Hematopoietic multipotent progenitor cell treated with erythropoietin and hydrocortisone succinate and interleukin-3 and kit ligand, for 15 days (in vitro differentiated cells): ENCODE measurements around the gene PDE3A.

Experiments used
- DNase-seq: peaks from one replicate; pipeline ENCODE4 v3.0.0-alpha.2; 2015; ENCODE audit warnings: low spot score

PDE3A gene

DNA sequence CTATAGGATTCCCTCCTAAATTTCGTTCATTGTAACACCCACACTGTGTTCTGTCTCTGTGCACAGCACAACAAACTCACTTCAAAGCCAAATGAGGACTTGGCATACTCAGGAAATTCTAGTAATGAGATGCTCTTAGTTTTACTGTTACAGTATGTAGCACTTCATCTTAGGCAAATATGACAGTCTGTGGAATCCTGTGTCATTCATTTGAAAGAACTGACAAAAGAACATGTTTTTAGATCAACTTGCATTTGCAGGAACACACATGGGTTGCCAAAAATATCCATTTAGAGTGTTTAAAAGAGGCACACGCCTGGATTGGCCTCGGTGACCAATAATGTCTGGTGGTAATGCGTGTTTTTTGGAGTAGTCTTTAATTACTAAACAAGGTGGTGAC, 56.5 kb downstream of the PDE3A start:
- DNase-seq, result no peak

- no peak for DNase-seq
These were observed 57.9 kb downstream of the PDE3A start for GRCh38 chr12:20426191-20426590.

- no peak for DNase-seq
These were observed 58.6 kb downstream of the PDE3A start for GRCh38 chr12:20426957-20427356.

DNA sequence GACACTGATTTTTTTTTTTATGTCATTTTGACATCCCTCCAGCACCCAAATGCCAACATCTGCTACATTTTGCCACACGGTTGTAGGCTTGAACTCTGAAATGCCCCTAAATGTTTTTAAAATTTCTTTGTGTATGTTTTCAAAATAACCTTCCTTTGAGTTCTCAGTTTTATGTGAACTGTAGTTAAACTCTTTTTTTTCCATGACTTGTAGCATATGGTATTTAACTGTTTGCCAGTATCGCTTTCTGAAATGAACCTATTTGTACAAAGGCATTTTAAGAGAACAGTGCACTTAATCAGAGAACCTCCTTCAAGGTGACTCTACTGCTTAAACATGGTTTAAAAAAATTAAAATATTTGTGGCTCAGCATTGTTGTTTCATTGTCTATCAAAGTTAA, 61.5 kb downstream of the PDE3A start:
- no peak for DNase-seq

GRCh38 chr12:20432290-20432689, 64.0 kb downstream of the PDE3A start:
- no peak for DNase-seq

DNA sequence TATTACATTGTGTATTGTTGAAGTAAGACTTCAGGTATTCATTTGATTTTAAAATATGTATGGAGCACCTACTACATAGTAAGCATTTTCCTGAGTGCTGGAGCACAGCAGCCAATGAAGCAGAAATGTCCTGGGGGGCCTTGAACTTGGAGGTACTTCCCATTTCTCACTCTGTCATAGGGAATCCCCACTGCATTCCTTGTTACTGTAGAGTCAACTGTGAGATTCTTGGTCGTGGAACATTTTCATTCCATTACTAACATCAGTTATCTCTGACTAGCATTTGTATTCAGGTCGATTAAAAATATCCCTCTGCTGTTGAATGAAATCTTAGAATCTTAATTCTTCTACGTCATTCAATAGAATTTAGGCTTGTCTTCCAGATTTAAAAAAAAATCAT, 66.7 kb downstream of the PDE3A start:
- DNase-seq, result no peak

DNA sequence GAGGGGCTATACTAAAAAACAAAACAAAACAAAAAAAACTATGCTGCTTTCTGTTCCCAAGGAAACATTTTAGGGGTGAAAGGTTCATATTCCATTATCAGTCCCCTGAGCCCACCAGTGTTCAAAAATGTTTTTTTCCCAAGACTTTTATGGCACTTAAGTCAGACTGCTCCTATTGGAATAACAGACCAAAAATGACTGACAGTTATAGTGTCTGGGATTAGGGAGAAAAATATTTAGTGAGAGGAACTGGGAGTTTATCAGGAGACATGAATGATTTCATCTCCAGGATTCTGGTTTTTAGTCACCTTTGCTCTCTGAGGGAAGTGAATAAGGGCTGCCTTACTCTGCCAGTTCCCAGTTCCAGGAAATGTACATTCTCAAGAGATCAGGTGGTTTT, 68.0 kb downstream of the PDE3A start:
- no peak for DNase-seq

GRCh38 chr12:20438299-20438779, 70.0 kb downstream of the PDE3A start:
- DNase-seq, result no peak

DNA sequence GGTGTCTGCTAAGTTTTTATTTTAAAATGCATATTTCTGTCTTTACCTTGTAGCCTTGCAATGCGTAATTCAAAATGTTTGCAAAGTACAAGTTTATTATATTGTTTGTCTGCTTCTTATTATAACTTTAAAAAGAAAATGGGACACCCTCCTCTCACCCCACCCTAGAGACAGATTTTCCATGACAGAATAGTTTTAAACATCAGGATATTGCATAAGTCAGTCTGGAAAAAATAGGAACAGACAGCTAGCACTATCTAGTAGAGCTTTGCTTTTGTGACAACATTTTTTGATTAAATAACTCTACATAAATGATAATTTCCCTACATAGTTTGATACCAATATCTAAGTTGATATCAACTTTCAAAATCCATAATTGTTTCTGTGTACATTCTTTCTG, 71.3 kb downstream of the PDE3A start:
- no peak for DNase-seq

DNA sequence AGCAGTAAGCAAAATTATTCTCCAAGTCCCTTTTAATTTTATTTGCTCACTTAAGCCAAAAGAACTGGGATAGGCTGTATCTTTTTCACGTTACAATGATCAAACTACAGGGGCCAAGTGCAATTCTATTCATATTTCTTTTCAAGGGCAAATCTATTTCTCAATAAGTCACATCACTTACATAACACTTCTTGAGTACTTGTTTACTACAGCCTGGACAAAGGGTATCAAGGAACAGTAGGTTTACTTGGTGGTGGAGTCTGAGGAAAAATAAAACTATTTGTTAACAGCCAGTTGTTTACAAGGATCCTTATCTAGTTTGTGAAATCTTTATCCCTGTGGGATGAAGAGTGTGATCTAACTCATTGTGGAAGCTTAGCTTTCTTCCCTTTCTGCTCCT, 72.1 kb downstream of the PDE3A start:
- DNase-seq, result no peak

DNA sequence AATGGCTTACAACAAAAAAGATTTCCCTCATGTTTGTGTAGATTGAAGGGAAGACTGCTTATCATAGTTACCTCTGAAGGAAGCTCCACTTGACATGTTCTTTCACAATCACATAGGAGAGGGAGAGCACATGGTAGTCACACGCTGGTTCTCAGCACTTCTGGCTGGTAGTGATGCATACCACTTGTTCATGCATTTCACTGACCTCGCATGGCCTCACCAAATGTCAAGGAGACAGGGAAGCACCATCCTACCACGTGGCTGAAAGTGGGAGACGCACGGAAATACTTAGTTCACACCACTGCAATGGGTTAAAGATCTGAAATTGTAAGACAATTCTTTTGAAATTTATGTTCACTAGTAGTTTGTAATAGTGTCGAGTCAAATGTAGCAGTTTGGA, 74.0 kb downstream of the PDE3A start:
- no peak for DNase-seq

DNA sequence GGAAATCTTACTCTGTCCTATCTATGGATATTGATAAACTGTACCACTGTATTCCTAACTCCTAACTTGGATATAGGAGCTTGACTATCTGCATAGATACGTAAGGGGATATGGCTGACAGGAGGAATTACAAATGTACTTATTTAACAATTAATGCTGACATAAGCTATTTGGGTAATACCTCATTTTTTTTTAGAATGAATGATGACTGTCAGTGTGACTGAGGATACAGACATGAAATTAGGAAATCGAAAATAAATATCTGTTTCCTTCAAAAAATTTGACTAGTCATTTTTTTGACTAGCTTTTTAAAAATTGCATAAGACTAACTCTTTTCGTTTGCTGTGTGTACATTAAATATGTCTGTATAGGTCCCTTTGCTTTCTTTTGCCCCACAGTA, 74.9 kb downstream of the PDE3A start:
- DNase-seq, result no peak

GRCh38 chr12:20443792-20444191, 75.5 kb downstream of the PDE3A start:
- no peak for DNase-seq

GRCh38 chr12:20444595-20445170, 76.3 kb downstream of the PDE3A start:
- no peak for DNase-seq

- DNase-seq, result no peak
These were observed 77.3 kb downstream of the PDE3A start for GRCh38 chr12:20445687-20446086.

DNA sequence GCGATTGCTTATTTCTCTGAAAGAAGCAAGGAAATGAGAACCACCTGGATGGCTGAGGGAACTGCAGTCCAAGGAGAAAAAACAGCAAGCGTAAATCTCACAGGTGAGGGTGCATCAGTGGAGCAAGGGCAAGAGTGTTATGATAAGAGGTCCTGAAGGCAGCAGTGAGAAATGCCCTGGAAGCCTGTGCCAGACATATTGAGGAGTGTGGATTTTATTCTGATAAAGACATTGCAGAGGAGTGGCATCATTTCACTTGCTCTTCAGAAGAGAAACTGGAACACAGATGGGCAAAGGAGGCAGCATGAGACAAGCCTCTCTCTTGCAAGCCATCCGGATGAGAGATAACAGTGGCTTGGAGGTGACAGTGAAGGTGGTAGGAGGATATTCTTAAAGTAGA, 78.5 kb downstream of the PDE3A start:
- no peak for DNase-seq

- no peak for DNase-seq
These were observed 80.4 kb downstream of the PDE3A start for GRCh38 chr12:20448781-20449180.

GRCh38 chr12:20450591-20451180, 82.3 kb downstream of the PDE3A start:
- no peak for DNase-seq

- no peak for DNase-seq
These were observed 83.4 kb downstream of the PDE3A start for GRCh38 chr12:20451761-20452160.

GRCh38 chr12:20452496-20453010, 84.2 kb downstream of the PDE3A start:
- no peak for DNase-seq

DNA sequence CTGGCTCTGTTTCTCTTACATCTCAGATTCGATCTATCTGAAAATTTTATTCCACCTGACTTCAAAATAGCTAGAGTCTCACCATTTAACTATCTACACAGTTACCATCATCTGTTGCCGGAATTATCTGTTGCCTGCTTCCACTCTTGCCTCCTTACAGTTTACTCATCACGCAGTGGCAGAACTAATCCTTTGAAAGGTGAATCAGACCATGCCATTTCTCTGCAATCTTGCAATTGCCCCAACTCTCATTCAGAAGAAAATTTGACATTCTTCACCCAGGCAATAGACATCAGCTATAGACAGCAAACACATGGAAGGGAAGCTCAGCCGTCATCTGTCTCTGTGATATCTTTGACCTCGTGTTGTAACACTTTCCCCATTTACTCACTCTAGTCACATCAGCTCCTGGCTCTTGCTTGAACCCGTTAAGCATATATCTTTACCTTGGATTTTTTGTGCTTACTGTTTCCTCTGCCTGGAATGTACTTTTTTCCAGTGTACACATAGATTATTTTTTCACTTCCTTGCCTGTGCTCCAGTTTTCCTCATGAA, 85.5 kb downstream of the PDE3A start:
- DNase-seq, result no peak

DNA sequence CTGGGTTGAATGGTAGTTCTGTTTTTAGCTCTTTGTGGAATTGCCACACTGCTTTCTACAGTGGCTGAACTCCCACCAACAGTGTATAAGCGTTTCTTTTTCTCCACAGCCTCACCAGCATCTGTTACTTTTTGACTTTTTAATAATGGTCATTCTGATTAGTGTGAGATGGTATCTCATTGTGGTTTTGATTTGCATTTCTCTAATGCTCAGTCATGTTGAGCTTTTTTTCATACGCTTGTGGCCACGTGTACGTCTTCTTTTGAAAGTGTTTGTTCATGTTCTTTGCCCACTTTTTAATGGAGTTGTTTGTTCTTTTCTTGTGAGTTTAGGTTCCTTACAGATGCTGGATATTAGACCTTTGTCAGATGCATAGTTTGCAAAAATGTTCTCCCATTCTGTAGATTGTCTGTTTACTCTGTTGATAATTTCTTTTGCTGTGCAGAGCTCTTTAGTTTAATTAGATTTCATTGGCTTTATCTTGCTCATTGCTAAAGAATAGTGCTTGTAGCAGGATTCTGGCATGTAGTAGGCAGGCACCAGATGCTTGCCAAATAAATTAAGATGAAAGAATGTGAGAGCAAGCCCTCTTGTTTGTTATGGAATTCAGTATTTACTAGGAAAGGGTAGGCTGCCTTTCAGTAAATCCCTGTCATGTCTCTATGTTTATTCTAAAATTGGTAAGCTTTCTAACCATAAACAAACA, 86.8 kb downstream of the PDE3A start:
- no peak for DNase-seq

GRCh38 chr12:20457582-20457981, 89.2 kb downstream of the PDE3A start:
- DNase-seq, result no peak
